ENCODE measurements around the gene LRCH1. TPM values are rescaled to one million over a fixed set of nuclear protein-coding genes. Genes with fewer than 3 reads are reported as not detected.
A peak's percentile ranks its signal among the peaks of the same experiment; 100 is the strongest.

LRCH1 gene
- total RNA-seq, 4 donors from 2014 or later = 5.2 to 30.7 (median 17.1) TPM

DNA sequence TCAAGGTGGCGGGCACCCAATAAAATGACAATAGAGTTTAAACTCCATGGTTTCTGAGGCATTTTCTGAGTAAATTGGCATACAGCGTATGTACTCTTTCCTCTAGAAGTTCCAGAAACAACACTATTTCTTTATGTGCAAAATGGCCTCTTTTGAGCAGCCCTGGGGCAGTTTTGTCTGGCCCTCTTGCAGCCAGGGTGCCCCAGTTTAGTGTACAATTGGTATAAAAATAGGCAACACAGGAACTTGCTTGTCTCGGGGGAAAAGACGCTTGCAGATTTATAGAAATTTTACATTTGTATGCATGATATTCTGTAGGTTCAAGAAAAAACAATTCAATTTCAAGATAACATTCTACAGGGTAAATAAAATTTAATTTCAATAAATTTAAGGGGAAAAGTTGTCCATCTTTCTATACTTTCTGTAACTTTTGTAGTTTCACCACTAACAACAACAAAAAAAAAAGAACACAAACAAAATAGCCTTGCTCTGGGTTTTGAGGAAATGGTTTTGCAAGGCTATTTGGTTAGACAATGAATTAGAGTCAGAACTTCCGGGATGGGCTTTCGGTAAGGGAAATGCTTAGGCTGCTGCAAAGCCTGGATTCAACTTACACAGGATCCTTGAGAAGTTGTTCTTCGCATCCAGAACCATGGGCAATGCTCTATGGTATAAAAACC is 45.3 kb downstream of the LRCH1 start:
- TF ChIP-seq POLR2A (IDR thresholded peaks at IDR 0.05) = no peak
- no peak for TF ChIP-seq POLR2AphosphoS5 (IDR thresholded peaks at IDR 0.05)
- no peak for TF ChIP-seq EP300 (IDR thresholded peaks at IDR 0.05; ENCODE audit: low read depth)
- TF ChIP-seq, protein P1, sequence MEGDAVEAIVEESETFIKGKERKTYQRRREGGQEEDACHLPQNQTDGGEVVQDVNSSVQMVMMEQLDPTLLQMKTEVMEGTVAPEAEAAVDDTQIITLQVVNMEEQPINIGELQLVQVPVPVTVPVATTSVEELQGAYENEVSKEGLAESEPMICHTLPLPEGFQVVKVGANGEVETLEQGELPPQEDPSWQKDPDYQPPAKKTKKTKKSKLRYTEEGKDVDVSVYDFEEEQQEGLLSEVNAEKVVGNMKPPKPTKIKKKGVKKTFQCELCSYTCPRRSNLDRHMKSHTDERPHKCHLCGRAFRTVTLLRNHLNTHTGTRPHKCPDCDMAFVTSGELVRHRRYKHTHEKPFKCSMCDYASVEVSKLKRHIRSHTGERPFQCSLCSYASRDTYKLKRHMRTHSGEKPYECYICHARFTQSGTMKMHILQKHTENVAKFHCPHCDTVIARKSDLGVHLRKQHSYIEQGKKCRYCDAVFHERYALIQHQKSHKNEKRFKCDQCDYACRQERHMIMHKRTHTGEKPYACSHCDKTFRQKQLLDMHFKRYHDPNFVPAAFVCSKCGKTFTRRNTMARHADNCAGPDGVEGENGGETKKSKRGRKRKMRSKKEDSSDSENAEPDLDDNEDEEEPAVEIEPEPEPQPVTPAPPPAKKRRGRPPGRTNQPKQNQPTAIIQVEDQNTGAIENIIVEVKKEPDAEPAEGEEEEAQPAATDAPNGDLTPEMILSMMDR (IDR thresholded peaks at IDR 0.05) = no peak
- no peak for DNase-seq
- WGBS, 2 donors (ENCODE audit: low coverage in 1 of 2) = 70 to 74% methylated on average over 4 to 7 of the region's 7 CpGs
- in situ Hi-C loops (cut with MboI; ENCODE audit: low pct_ligation_motif_present in 1 of 4, low pct_unique_long_range_greater_than_20kb in 1 of 4, low sequenced_read_pairs in 3 of 4) = no loop called here
- Histone ChIP-seq H3K4me3 (no peak overlapping the region), H3K9me3 (no peaks in the 10 kb centered on the region), H3K36me3 (no peaks in the 10 kb centered on the region), H3K4me1 (peaks cover 24 to 94% (median 51%) of the 10 kb centered on the region in 4 donors), H3K27ac (peak overlapping the region; percentile 16 to 53 (median 45)), H3K27me3 (no peaks in the 10 kb centered on the region)
- intact Hi-C loops (cut with DNase I; ENCODE audit: low total_unique reads) = no loop called here

- Histone ChIP-seq H3K4me3 (no peak overlapping the region), H3K36me3 (no peaks in the 10 kb centered on the region), H3K27me3 (no peaks in the 10 kb centered on the region), H3K9me3 (no peaks in the 10 kb centered on the region), H3K4me1 (peaks cover 26 to 95% (median 51%) of the 10 kb centered on the region in 4 donors), H3K27ac (peak overlapping the region in 2 of 4 donors; percentile 16 to 20)
- TF ChIP-seq EP300 (IDR thresholded peaks at IDR 0.05; ENCODE audit: low read depth) (no peak), POLR2AphosphoS5 (IDR thresholded peaks at IDR 0.05) (no peak), POLR2A (IDR thresholded peaks at IDR 0.05) (no peak)
- TF ChIP-seq, protein P1 (IDR thresholded peaks at IDR 0.05) = no peak
- 76 to 77% methylated on average over 2 of the region's 2 CpGs for WGBS, 2 donors (ENCODE audit: low coverage in 1 of 2)
- in situ Hi-C loops (cut with MboI; ENCODE audit: low pct_ligation_motif_present in 1 of 4, low pct_unique_long_range_greater_than_20kb in 1 of 4, low sequenced_read_pairs in 3 of 4) = no loop called here
- intact Hi-C loops (cut with DNase I; ENCODE audit: low total_unique reads) = no loop called here
- no peak for DNase-seq
Observed at GRCh38 chr13:46598820-46599180, 45.8 kb downstream of the LRCH1 start.

DNA sequence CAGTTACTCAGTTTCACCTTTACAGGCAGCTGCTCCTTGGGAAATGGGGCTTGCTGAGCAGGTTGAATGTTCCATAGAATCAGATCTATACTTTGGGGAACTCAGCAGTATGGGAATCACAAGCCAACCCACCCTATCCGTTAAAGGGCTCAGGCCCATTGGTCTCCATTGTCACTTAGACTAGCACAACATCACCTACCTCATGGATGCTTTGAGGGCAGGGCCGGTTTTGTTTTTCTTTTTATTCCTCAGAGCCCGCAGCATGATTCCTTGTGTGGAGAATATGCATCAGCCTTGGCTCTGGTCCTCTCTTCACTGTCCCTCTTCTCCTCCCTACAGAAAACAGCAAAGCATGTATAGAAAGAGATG is 48.0 kb downstream of the LRCH1 start:
- in situ Hi-C loops (cut with MboI; ENCODE audit: low pct_ligation_motif_present in 1 of 4, low pct_unique_long_range_greater_than_20kb in 1 of 4, low sequenced_read_pairs in 3 of 4) = no loop called here
- WGBS, 2 donors (ENCODE audit: low coverage in 1 of 2) = 66 to 92% methylated on average over 2 to 3 of the region's 3 CpGs
- intact Hi-C loops (cut with DNase I; ENCODE audit: low total_unique reads) = no loop called here
- TF ChIP-seq EP300 (IDR thresholded peaks at IDR 0.05; ENCODE audit: low read depth) = no peak
- no peak for TF ChIP-seq POLR2AphosphoS5 (IDR thresholded peaks at IDR 0.05)
- TF ChIP-seq, protein P1 (IDR thresholded peaks at IDR 0.05) = no peak
- no peak for TF ChIP-seq POLR2A (IDR thresholded peaks at IDR 0.05)
- Histone ChIP-seq H3K9me3 (no peaks in the 10 kb centered on the region), H3K36me3 (no peaks in the 10 kb centered on the region), H3K27me3 (no peaks in the 10 kb centered on the region), H3K4me1 (peaks cover 31 to 95% (median 51%) of the 10 kb centered on the region in 4 donors), H3K4me3 (no peak overlapping the region), H3K27ac (peak overlapping the region in 3 of 4 donors; percentile 7 to 28 (median 16))
- DNase-seq = no peak

DNA sequence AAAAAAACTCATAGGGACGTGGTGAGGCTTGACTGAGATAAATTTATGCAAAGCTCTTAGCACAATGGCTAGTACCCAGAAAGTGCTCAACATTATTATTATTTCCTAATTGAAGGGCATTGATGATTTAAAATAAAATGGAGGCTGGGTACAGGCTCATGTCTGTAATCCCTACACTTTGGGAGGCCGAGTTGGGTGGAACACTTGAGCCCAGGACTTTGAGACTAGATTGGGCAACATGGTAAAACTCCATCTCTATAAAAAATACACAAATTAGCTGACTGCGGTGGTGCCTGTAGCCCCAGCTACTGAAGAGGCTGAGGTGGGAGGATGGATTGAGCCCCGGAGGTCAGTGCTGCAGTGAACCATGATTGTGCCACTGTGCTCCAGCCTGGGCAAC is 49.6 kb downstream of the LRCH1 start:
- H3K9me3 ChIP-seq = no peaks in the 10 kb centered on the region
- peaks cover 28 to 97% (median 56%) of the 10 kb centered on the region in 4 donors for H3K4me1 ChIP-seq
- DNase-seq = no peak
- H3K27ac ChIP-seq = no peak overlapping the region
- 82 to 88% methylated on average over 2 to 4 of the region's 4 CpGs for WGBS, 2 donors (ENCODE audit: low coverage in 1 of 2)
- no peak overlapping the region for H3K4me3 ChIP-seq
- intact Hi-C loops (cut with DNase I; ENCODE audit: low total_unique reads) = no loop called here
- no peaks in the 10 kb centered on the region for H3K36me3 ChIP-seq
- in situ Hi-C loops (cut with MboI; ENCODE audit: low pct_ligation_motif_present in 1 of 4, low pct_unique_long_range_greater_than_20kb in 1 of 4, low sequenced_read_pairs in 3 of 4) = no loop called here
- no peak for TF ChIP-seq POLR2AphosphoS5 (IDR thresholded peaks at IDR 0.05)
- TF ChIP-seq EP300 (IDR thresholded peaks at IDR 0.05; ENCODE audit: low read depth) = no peak
- TF ChIP-seq, protein P1 (IDR thresholded peaks at IDR 0.05) = no peak
- TF ChIP-seq POLR2A (IDR thresholded peaks at IDR 0.05) = no peak
- no peaks in the 10 kb centered on the region for H3K27me3 ChIP-seq

Measured in transverse colon (tissue), 4 donors.